8988T (cell line): ENCODE results near the gene TMEM217.
"Not testable (repeated sequence)": the region's sequence is repeated elsewhere in the genome, so short reads cannot be mapped to it uniquely, and the experiment has no call there.

Experiments
- DNase-seq: peaks from one replicate; pipeline ENCODE4 v3.0.0; 2011

The TMEM217 gene

DNA sequence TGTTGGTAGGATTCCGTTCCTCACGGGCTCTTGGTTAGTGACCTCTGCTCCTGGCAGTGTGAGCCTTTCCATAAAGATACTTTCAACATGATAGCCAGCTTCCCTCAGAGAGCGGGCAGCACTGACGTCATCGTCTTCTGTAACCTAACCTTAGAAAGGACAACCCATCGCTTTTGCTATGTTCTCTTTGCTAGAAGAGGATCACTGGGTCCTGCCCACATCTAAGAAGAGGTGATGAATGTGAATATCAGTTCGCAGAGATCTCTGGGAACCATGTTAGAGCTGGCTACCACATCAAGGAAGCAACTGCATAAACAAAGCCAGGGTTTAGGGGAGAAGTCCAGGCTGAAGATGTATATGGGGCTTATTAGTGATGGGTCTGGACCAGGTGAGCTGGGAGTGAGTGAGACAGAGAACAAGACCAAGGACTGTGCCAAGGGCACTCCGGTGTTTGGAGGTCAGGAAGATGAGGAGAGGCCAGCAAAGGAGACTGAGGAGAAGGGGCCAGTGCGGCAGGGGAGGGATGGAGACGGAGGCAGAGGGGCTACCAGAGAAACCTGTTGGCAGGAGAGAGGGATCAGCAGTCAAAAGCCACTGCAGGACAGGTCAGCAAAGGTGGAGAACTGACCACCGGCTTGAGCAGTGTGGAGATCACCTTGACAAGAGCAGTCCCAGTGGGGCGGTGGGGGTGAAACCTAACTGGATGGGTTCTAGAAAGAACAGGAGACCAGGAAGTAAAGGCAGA is 48.3 kb downstream of the TMEM217 start:
- no peak for DNase-seq

DNA sequence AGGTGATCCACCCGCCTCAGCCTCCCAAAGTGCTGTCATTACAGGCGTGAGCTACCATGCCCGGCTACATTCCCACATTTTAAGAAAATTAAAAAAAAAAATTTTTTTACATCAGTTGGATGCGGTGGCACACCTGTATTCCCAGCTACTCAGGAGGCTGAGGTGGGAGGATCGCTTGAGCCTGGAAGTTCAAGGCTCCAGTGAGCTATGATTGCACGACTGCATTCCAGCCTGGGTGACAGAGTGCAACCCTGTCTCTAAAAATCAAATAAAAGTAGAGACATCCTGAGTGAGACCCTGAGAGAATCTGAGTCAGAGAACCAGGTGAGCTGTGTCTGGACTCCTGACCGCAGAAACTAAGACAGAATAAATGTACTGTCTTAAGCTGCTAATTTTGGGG is 49.2 kb downstream of the TMEM217 start:
- DNase-seq, result no peak

DNA sequence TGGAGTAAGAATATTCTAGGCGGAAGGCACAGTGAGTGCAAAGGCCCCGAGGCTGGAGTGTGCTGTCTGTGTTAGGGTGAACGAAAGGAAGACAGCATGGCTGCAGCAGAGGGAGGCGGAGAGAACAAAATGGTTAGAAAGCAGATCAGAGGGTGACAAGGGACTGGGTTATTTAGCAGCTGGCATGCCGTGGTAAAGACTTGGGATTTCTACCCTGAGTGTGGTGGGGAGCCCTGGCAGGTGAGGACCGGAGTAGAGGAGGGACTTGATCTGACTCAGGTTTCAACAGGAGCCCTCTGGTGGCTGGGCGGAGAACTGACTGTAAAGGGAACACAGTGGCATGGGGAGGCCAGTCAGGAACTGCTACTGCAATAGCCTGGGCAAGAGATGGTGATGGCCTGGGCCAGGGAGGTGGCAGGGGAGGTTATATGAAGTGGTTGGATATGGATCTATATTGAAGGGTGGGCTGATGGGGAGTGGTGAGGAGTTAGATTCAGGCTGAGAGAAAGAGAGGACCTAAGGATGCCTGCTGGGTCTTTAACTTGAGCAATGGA is 50.0 kb downstream of the TMEM217 start:
- DNase-seq, result peak; percentile 65

GRCh38 chr6:37206622-37207021 is 51.3 kb downstream of the TMEM217 start:
- no peak for DNase-seq

- no peak for DNase-seq
Measured at GRCh38 chr6:37205997-37206340, 52.0 kb downstream of the TMEM217 start.

- no peak for DNase-seq
Measured at GRCh38 chr6:37205175-37205996, 52.6 kb downstream of the TMEM217 start.

- no peak for DNase-seq
Measured at GRCh38 chr6:37204014-37204751, 53.8 kb downstream of the TMEM217 start.

- DNase-seq, result no peak
Measured at GRCh38 chr6:37202788-37203491, 55.0 kb downstream of the TMEM217 start.

GRCh38 chr6:37201726-37202125 is 56.2 kb downstream of the TMEM217 start:
- no peak for DNase-seq

DNA sequence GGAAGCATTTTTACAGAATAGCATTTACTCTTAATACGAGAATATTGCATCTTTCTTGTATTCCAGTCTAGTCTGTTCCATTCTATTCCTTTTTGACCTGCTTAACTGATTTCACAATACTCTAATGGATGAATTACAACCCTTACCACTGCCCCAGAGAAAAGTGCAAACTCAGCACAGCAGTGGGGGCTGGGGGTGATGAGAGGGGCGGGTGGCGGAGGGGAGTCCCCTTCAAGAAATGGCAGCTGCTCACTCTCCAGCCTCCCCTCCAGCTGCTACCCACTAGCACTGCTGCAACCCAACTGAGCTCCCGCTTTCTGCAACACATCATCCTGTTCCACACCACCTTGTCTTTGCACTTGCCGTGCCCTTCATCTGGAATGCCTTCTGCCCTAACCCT is 57.9 kb downstream of the TMEM217 start:
- no peak for DNase-seq

DNA sequence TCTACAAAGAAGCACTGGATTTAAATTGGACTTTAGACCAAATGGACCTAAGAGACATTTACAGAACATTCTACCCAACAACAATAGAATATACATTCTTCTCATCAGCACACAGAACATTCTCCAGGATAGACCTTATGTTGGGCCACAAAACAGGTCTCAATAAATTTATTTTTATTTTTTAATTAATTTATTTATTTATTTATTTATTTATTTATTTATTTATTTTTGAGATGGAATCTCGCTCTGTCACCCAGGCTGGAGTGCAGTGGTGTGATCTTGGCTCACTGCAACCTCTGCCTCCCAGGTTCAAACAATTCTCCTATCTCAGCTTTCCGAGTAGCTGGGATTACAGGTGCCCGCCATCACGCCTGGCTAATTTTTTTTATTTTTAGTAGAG is 61.5 kb downstream of the TMEM217 start:
- not testable (repeated sequence) for DNase-seq

DNA sequence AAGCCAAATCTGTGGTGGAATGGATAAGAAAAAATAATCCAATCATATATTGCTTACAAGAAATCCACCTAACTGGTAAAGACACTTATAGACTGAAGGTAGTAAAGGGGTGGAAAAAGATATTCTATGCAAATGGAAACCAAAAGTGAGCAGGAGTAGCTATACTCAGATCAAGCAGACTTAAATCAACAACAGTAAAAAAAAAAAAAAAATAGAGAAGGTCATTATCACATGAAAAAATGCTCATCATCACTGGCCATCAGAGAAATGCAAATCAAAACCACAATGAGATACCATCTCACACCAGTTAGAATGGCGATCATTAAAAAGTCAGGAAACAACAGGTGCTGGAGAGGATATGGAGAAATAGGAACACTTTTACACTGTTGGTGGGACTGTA is 63.1 kb downstream of the TMEM217 start:
- DNase-seq, result not testable (repeated sequence)

DNA sequence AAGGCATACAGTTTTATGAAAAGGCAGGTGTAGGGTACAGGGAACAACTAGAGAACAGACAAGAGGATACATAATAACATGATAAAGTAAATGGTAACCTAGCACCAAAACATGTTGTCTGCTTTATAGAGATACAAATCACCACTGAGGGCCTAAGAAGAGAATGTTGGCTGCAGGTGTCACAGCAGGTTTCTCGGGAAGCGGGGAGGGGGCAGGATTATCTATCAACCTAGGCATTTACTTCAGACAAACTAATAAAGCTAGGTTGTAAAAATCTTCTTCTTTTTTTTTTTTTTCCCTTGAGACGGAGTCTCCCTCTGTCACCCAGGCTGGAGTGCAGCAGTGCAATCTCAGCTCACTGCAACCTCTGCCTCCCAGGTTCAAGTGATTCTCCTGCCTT is 65.3 kb downstream of the TMEM217 start:
- DNase-seq, result no peak

GRCh38 chr6:37190159-37190535 is 67.8 kb downstream of the TMEM217 start:
- DNase-seq, result no peak

GRCh38 chr6:37188962-37189510 is 68.9 kb downstream of the TMEM217 start:
- no peak for DNase-seq

DNA sequence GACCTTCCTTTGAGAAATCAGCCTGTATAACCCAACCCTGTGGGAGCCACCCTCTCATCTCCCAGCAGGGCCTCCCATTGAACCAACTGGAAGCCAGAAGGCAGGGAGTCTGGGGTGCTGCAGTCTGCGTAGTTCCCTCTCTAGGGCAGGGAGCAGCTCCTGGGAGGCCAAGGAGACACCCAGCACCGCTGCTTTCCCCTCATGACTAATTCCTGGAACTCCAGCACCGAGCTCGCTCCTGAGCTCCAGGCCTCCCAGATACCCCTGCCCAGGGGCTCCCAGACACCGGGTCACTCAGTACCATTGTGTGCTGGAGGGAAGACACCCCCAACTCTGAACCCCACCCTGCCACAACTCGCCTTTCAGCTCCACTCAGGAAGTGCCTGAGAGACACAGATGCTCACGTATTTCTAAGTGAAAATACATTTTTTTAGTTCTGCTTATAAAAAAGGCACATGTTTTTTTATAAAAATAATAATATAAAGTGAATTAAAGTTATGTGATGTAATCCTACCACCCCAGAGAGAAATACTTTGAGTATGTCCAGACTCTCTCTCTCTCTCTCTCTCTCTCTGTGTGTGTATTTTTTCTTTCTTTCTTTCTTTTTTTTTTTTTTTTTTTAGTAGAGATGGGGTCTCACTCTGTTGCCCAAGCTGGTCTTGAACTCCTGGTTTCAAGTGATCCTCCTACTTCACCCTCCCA is 70.5 kb downstream of the TMEM217 start:
- no peak for DNase-seq

- not testable (repeated sequence) for DNase-seq
Measured at GRCh38 chr6:37185949-37186720, 71.8 kb downstream of the TMEM217 start.

GRCh38 chr6:37182736-37183590 is 75.0 kb downstream of the TMEM217 start:
- DNase-seq, result no peak

GRCh38 chr6:37180610-37181009 is 77.3 kb downstream of the TMEM217 start:
- not testable (repeated sequence) for DNase-seq

DNA sequence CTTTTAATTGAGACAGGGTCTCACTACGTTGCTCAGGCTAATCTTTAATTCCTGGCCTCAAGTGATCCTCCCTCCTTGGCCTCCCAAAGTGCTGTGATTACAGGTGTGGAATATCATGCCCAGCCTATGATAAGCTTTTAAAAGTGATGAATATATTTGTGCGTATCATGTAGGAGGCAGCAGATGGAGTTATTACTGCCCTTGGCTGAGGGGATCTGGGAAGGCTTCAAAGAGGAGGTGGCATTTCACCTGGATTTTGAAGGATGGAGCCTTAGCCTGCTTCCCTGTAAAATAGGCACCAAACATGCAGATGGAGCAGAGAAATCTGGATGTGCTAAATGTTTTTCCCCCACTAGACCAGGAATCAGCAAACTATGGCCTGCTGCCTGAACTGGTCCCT is 77.9 kb downstream of the TMEM217 start:
- no peak for DNase-seq
